Measurements from ENCODE around the gene WSB2.
"Not testable (repeated sequence)": the region's sequence is repeated elsewhere in the genome, so short reads cannot be mapped to it uniquely, and the experiment has no call there.

WSB2 gene

GRCh38 chr12:118089782-118090181 is 28.8 kb upstream of the WSB2 start:
- no peak overlapping the region for H3K4me2 ChIP-seq (ENCODE audit: insufficient read depth, low read length, poor library complexity, severe bottlenecking)
- no peaks in the 10 kb centered on the region for H3K4me1 ChIP-seq (ENCODE audit: control insufficient read depth in 2 of 2, insufficient read depth in 1 of 2, low read depth in 1 of 2, low read length in 2 of 2)
- no peak for DNase-seq (ENCODE audit: low spot score)
- no peak overlapping the region for H2BK12ac ChIP-seq (ENCODE audit: low read length)
- WGBS, 2 donors (ENCODE audit: extremely low coverage in 2 of 2, insufficient read length in 2 of 2, insufficient replicate concordance in 1 of 2) = no CpG with 5 or more reads among the region's 9 CpGs
- H3K14ac ChIP-seq (ENCODE audit: low read length) = no peak overlapping the region
- H4K8ac ChIP-seq (ENCODE audit: low read depth, low read length) = no peak overlapping the region
- no peak overlapping the region for H3K23ac ChIP-seq (ENCODE audit: low read depth, low read length, poor library complexity)
- H2BK5ac ChIP-seq (ENCODE audit: low read length) = no peak overlapping the region
- H3K27me3 ChIP-seq (ENCODE audit: control insufficient read depth in 3 of 3, insufficient read depth in 3 of 3, low read depth in 1 of 3, low read length in 3 of 3) = no peaks in the 10 kb centered on the region
- H2BK120ac ChIP-seq (ENCODE audit: low read depth, low read length) = no peak overlapping the region
- no peak overlapping the region for H4K91ac ChIP-seq (ENCODE audit: low read depth, low read length, poor library complexity)
- no peak overlapping the region for H3K4ac ChIP-seq (ENCODE audit: low read length)
- H3K9me3 ChIP-seq (replicated peaks in 1 of 2; ENCODE audit: control insufficient read depth in 2 of 2, insufficient read depth in 1 of 2, low read depth in 1 of 2, low read length in 2 of 2) = no peaks in the 10 kb centered on the region
- no peaks in the 10 kb centered on the region for H3K79me1 ChIP-seq (ENCODE audit: low read depth, low read length)
- H3K18ac ChIP-seq (ENCODE audit: low read length) = no peak overlapping the region
- peaks cover 0 to 31% of the 10 kb centered on the region in 2 donors for H3K36me3 ChIP-seq (replicated peaks in 1 of 2; ENCODE audit: control insufficient read depth in 2 of 2, insufficient read depth in 2 of 2, low read length in 2 of 2)
- H3K4me3 ChIP-seq (ENCODE audit: low read length in 2 of 2) = no peak overlapping the region
- no peak overlapping the region for H2BK15ac ChIP-seq (ENCODE audit: low read length)
- no peak overlapping the region for H3K27ac ChIP-seq (replicated peaks; ENCODE audit: low read length)
- H2AK5ac ChIP-seq (ENCODE audit: low read depth, low read length) = no peak overlapping the region
- H3K9ac ChIP-seq (ENCODE audit: low read depth, low read length, poor library complexity) = no peak overlapping the region
- H2AFZ ChIP-seq (ENCODE audit: low read length) = no peak overlapping the region

DNA sequence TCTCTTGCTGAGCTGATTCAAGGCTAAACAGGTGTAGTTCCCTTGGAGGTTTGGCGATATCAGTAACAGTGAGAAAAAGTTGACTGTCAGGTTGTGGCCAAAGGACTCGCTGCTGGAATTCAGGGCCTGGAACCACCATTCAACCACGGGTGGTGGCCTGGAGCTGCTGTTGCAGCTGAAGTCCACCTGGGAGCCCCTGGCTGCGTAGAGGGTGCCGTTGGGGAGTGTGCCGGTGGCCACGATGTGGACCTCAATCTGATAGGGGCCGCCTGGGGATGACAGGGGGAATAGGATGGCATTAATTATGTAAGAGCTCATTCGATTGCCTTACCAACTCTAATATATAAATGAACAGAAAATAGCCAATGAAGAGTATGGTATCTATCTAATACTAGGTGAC is 21.2 kb upstream of the WSB2 start:
- H3K14ac ChIP-seq (ENCODE audit: low read length) = peak overlapping the region; percentile 21
- no peak overlapping the region for H2BK12ac ChIP-seq (ENCODE audit: low read length)
- H4K8ac ChIP-seq (ENCODE audit: low read depth, low read length) = no peak overlapping the region
- H3K18ac ChIP-seq (ENCODE audit: low read length) = no peak overlapping the region
- H3K27ac ChIP-seq (replicated peaks; ENCODE audit: low read length) = no peak overlapping the region
- H3K4ac ChIP-seq (ENCODE audit: low read length) = no peak overlapping the region
- H2BK15ac ChIP-seq (ENCODE audit: low read length) = no peak overlapping the region
- H2AFZ ChIP-seq (ENCODE audit: low read length) = no peak overlapping the region
- peak overlapping the region; percentile 31 for H3K23ac ChIP-seq (ENCODE audit: low read depth, low read length, poor library complexity)
- no peaks in the 10 kb centered on the region for H3K4me1 ChIP-seq (ENCODE audit: control insufficient read depth in 2 of 2, insufficient read depth in 1 of 2, low read depth in 1 of 2, low read length in 2 of 2)
- DNase-seq (ENCODE audit: low spot score) = no peak
- no peaks in the 10 kb centered on the region for H3K9me3 ChIP-seq (replicated peaks in 1 of 2; ENCODE audit: control insufficient read depth in 2 of 2, insufficient read depth in 1 of 2, low read depth in 1 of 2, low read length in 2 of 2)
- no peak overlapping the region for H2BK120ac ChIP-seq (ENCODE audit: low read depth, low read length)
- H3K27me3 ChIP-seq (ENCODE audit: control insufficient read depth in 3 of 3, insufficient read depth in 3 of 3, low read depth in 1 of 3, low read length in 3 of 3) = no peaks in the 10 kb centered on the region
- no peak overlapping the region for H2BK5ac ChIP-seq (ENCODE audit: low read length)
- WGBS, 2 donors (ENCODE audit: extremely low coverage in 2 of 2, insufficient read length in 2 of 2, insufficient replicate concordance in 1 of 2) = no CpG with 5 or more reads among the region's 9 CpGs
- H3K79me1 ChIP-seq (ENCODE audit: low read depth, low read length) = no peaks in the 10 kb centered on the region
- H3K4me2 ChIP-seq (ENCODE audit: insufficient read depth, low read length, poor library complexity, severe bottlenecking) = no peak overlapping the region
- H2AK5ac ChIP-seq (ENCODE audit: low read depth, low read length) = no peak overlapping the region
- H4K91ac ChIP-seq (ENCODE audit: low read depth, low read length, poor library complexity) = no peak overlapping the region
- H3K36me3 ChIP-seq (replicated peaks in 1 of 2; ENCODE audit: control insufficient read depth in 2 of 2, insufficient read depth in 2 of 2, low read length in 2 of 2) = peaks cover 2 to 43% of the 10 kb centered on the region in 2 donors
- no peak overlapping the region for H3K9ac ChIP-seq (ENCODE audit: low read depth, low read length, poor library complexity)
- no peak overlapping the region for H3K4me3 ChIP-seq (ENCODE audit: low read length in 2 of 2)

DNA sequence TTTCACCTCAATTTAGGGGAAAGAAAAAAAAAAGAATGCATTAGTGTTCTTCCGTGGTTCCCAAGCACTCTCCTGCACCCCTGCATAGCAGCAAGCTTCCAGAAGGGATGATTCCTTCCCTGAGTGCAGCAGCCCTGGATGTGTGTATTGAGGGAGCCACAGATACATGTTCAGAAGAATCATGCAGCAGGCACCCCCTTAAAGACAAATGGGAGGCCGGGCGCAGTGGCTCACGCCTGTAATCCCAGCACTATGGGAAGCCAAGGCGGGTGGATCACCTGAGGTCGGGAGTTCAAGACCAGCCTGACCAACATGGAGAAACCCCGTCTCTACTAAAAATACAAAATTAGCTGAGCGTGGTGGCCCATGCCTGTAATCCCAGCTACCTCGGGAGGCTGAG is 20.5 kb upstream of the WSB2 start:
- not testable (repeated sequence) for H2BK5ac ChIP-seq (ENCODE audit: low read length); H3K4me2 ChIP-seq (ENCODE audit: insufficient read depth, low read length, poor library complexity, severe bottlenecking); H2BK15ac ChIP-seq (ENCODE audit: low read length); H4K91ac ChIP-seq (ENCODE audit: low read depth, low read length, poor library complexity); H3K9me3 ChIP-seq (replicated peaks in 1 of 2; ENCODE audit: control insufficient read depth in 2 of 2, insufficient read depth in 1 of 2, low read depth in 1 of 2, low read length in 2 of 2); H2BK120ac ChIP-seq (ENCODE audit: low read depth, low read length); H3K14ac ChIP-seq (ENCODE audit: low read length); DNase-seq (ENCODE audit: low spot score); H3K9ac ChIP-seq (ENCODE audit: low read depth, low read length, poor library complexity); H2AFZ ChIP-seq (ENCODE audit: low read length); H3K4me3 ChIP-seq (ENCODE audit: low read length in 2 of 2); H2AK5ac ChIP-seq (ENCODE audit: low read depth, low read length); H3K79me1 ChIP-seq (ENCODE audit: low read depth, low read length); H4K8ac ChIP-seq (ENCODE audit: low read depth, low read length); H3K27me3 ChIP-seq (ENCODE audit: control insufficient read depth in 3 of 3, insufficient read depth in 3 of 3, low read depth in 1 of 3, low read length in 3 of 3); H3K4ac ChIP-seq (ENCODE audit: low read length); H3K27ac ChIP-seq (replicated peaks; ENCODE audit: low read length); H3K4me1 ChIP-seq (ENCODE audit: control insufficient read depth in 2 of 2, insufficient read depth in 1 of 2, low read depth in 1 of 2, low read length in 2 of 2); H3K23ac ChIP-seq (ENCODE audit: low read depth, low read length, poor library complexity); H3K18ac ChIP-seq (ENCODE audit: low read length); H2BK12ac ChIP-seq (ENCODE audit: low read length)
- peaks cover 2 to 48% of the 10 kb centered on the region in 2 donors for H3K36me3 ChIP-seq (replicated peaks in 1 of 2; ENCODE audit: control insufficient read depth in 2 of 2, insufficient read depth in 2 of 2, low read length in 2 of 2)
- WGBS, 2 donors (ENCODE audit: extremely low coverage in 2 of 2, insufficient read length in 2 of 2, insufficient replicate concordance in 1 of 2) = no CpG with 5 or more reads among the region's 9 CpGs

DNA sequence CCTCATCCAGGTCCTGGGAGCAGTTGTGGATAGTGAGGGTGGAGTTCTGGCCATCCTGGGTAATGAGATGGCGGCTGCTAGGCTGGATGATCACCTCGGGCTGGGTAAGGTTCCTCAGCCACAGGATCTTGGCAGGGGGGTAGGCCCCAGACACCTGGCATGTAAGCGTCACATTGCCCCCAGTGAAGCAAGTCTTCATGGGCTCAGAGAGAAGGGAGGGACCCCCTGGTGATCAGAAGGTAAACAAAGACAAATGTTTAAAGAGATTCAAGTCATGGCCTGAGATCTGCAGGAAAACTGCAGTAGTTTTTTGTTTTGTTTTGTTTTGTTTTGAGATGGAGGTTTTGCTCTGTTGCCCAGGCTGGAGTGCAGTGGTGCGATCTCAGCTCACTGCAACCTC is 12.8 kb upstream of the WSB2 start:
- H4K8ac ChIP-seq (ENCODE audit: low read depth, low read length) = no peak overlapping the region
- H2BK15ac ChIP-seq (ENCODE audit: low read length) = no peak overlapping the region
- no peak overlapping the region for H3K23ac ChIP-seq (ENCODE audit: low read depth, low read length, poor library complexity)
- no peak overlapping the region for H4K91ac ChIP-seq (ENCODE audit: low read depth, low read length, poor library complexity)
- no peak overlapping the region for H2AFZ ChIP-seq (ENCODE audit: low read length)
- H3K14ac ChIP-seq (ENCODE audit: low read length) = peak overlapping the region; percentile 38
- no CpG with 5 or more reads among the region's 4 CpGs for WGBS, 2 donors (ENCODE audit: extremely low coverage in 2 of 2, insufficient read length in 2 of 2, insufficient replicate concordance in 1 of 2)
- no peak overlapping the region for H3K4me2 ChIP-seq (ENCODE audit: insufficient read depth, low read length, poor library complexity, severe bottlenecking)
- no peak overlapping the region for H3K4me3 ChIP-seq (ENCODE audit: low read length in 2 of 2)
- H3K27me3 ChIP-seq (ENCODE audit: control insufficient read depth in 3 of 3, insufficient read depth in 3 of 3, low read depth in 1 of 3, low read length in 3 of 3) = no peaks in the 10 kb centered on the region
- H3K9ac ChIP-seq (ENCODE audit: low read depth, low read length, poor library complexity) = peak overlapping the region; percentile 21
- H3K27ac ChIP-seq (replicated peaks; ENCODE audit: low read length) = no peak overlapping the region
- H2BK5ac ChIP-seq (ENCODE audit: low read length) = no peak overlapping the region
- H3K36me3 ChIP-seq (replicated peaks in 1 of 2; ENCODE audit: control insufficient read depth in 2 of 2, insufficient read depth in 2 of 2, low read length in 2 of 2) = peaks cover 8 to 57% of the 10 kb centered on the region in 2 donors
- H2BK120ac ChIP-seq (ENCODE audit: low read depth, low read length) = no peak overlapping the region
- no peaks in the 10 kb centered on the region for H3K9me3 ChIP-seq (replicated peaks in 1 of 2; ENCODE audit: control insufficient read depth in 2 of 2, insufficient read depth in 1 of 2, low read depth in 1 of 2, low read length in 2 of 2)
- no peak for DNase-seq (ENCODE audit: low spot score)
- no peak overlapping the region for H2BK12ac ChIP-seq (ENCODE audit: low read length)
- H3K79me1 ChIP-seq (ENCODE audit: low read depth, low read length) = no peaks in the 10 kb centered on the region
- no peaks in the 10 kb centered on the region for H3K4me1 ChIP-seq (ENCODE audit: control insufficient read depth in 2 of 2, insufficient read depth in 1 of 2, low read depth in 1 of 2, low read length in 2 of 2)
- H2AK5ac ChIP-seq (ENCODE audit: low read depth, low read length) = no peak overlapping the region
- peak overlapping the region; percentile 65 for H3K18ac ChIP-seq (ENCODE audit: low read length)
- H3K4ac ChIP-seq (ENCODE audit: low read length) = no peak overlapping the region

All from neuronal stem cell (in vitro differentiated cells).